Measurements from ENCODE around the gene CLCA4.

CLCA4 gene

GRCh38 chr1:86567878-86568277 lies 21.0 kb downstream of the CLCA4 start:
- Mint-ChIP-seq H3K4me3 (no peak overlapping the region), H3K27me3 (ENCODE audit: low read depth, poor library complexity) (no peaks in the 10 kb centered on the region), H3K9me3 (no peaks in the 10 kb centered on the region), H3K36me3 (ENCODE audit: low read depth) (no peaks in the 10 kb centered on the region), H3K4me1 (no peaks in the 10 kb centered on the region), H3K27ac (no peak overlapping the region)
- no peak for TF ChIP-seq CTCF (IDR thresholded peaks at IDR 0.05)
- no peak for DNase-seq

- TF ChIP-seq CTCF (IDR thresholded peaks at IDR 0.05) = no peak
- no peaks in the 10 kb centered on the region for H3K36me3 Mint-ChIP-seq (ENCODE audit: low read depth)
- H3K4me3 Mint-ChIP-seq = no peak overlapping the region
- DNase-seq = no peak
- no peak overlapping the region for H3K27ac Mint-ChIP-seq
- H3K27me3 Mint-ChIP-seq (ENCODE audit: low read depth, poor library complexity) = peaks cover 4% of the 10 kb centered on the region
- no peaks in the 10 kb centered on the region for H3K4me1 Mint-ChIP-seq
- no peaks in the 10 kb centered on the region for H3K9me3 Mint-ChIP-seq
Measured at GRCh38 chr1:86573763-86574484, 27.0 kb downstream of the CLCA4 start.

- no peak for DNase-seq
- TF ChIP-seq CTCF (IDR thresholded peaks at IDR 0.05) = no peak
Measured at GRCh38 chr1:86581231-86581630, 34.4 kb downstream of the CLCA4 start.

GRCh38 chr1:86582161-86582560 lies 35.3 kb downstream of the CLCA4 start:
- no peak for DNase-seq
- TF ChIP-seq CTCF (IDR thresholded peaks at IDR 0.05) = no peak
- H3K27me3 Mint-ChIP-seq (ENCODE audit: low read depth, poor library complexity) = no peaks in the 10 kb centered on the region
- no peaks in the 10 kb centered on the region for H3K36me3 Mint-ChIP-seq (ENCODE audit: low read depth)
- no peak overlapping the region for H3K27ac Mint-ChIP-seq
- H3K4me3 Mint-ChIP-seq = no peak overlapping the region
- no peaks in the 10 kb centered on the region for H3K4me1 Mint-ChIP-seq
- H3K9me3 Mint-ChIP-seq = no peaks in the 10 kb centered on the region

More at GRCh38 chr1:86581231-86581630, 34.4 kb downstream of the CLCA4 start:
- no peak overlapping the region for H3K27ac Mint-ChIP-seq
- H3K9me3 Mint-ChIP-seq = no peaks in the 10 kb centered on the region
- H3K36me3 Mint-ChIP-seq (ENCODE audit: low read depth) = no peaks in the 10 kb centered on the region
- H3K4me1 Mint-ChIP-seq = no peaks in the 10 kb centered on the region
- peaks cover 4% of the 10 kb centered on the region for H3K27me3 Mint-ChIP-seq (ENCODE audit: low read depth, poor library complexity)
- H3K4me3 Mint-ChIP-seq = no peak overlapping the region

- no peaks in the 10 kb centered on the region for H3K36me3 Mint-ChIP-seq (ENCODE audit: low read depth)
- H3K27me3 Mint-ChIP-seq (ENCODE audit: low read depth, poor library complexity) = no peaks in the 10 kb centered on the region
- no peaks in the 10 kb centered on the region for H3K9me3 Mint-ChIP-seq
- TF ChIP-seq CTCF (IDR thresholded peaks at IDR 0.05) = no peak
- H3K4me1 Mint-ChIP-seq = no peaks in the 10 kb centered on the region
- DNase-seq = no peak
- H3K27ac Mint-ChIP-seq = no peak overlapping the region
- no peak overlapping the region for H3K4me3 Mint-ChIP-seq
Measured at GRCh38 chr1:86583032-86583431, 36.2 kb downstream of the CLCA4 start.

GRCh38 chr1:86583593-86583992 lies 36.7 kb downstream of the CLCA4 start:
- no peaks in the 10 kb centered on the region for H3K4me1 Mint-ChIP-seq
- H3K27ac Mint-ChIP-seq = no peak overlapping the region
- no peak for TF ChIP-seq CTCF (IDR thresholded peaks at IDR 0.05)
- no peaks in the 10 kb centered on the region for H3K9me3 Mint-ChIP-seq
- no peak overlapping the region for H3K4me3 Mint-ChIP-seq
- no peaks in the 10 kb centered on the region for H3K27me3 Mint-ChIP-seq (ENCODE audit: low read depth, poor library complexity)
- H3K36me3 Mint-ChIP-seq (ENCODE audit: low read depth) = no peaks in the 10 kb centered on the region
- no peak for DNase-seq
